ENCODE data around the gene GPNMB. TPM values are rescaled to one million over a fixed set of nuclear protein-coding genes. Genes with fewer than 3 reads are reported as not detected.

The GPNMB gene
- total and polyA plus RNA-seq, 2 of the 13 experiments (the other 11 are each of a cell fraction or from before 2014, with no cell fraction given) = 1.1 to 1.6 TPM

- no peak for TF ChIP-seq DPF2 (CRISPR knock-in tag; IDR thresholded peaks at IDR 0.05; ENCODE audit: borderline replicate concordance, low read depth)
- TF ChIP-seq ZNF552 (CRISPR knock-in tag; IDR thresholded peaks at IDR 0.05; ENCODE audit: borderline replicate concordance) = no peak
- TF ChIP-seq PTBP1 (IDR thresholded peaks at IDR 0.05; ENCODE audit: low read depth, low read length, poor library complexity, severe bottlenecking) = no peak
- no peak for TF ChIP-seq TRIM24 (CRISPR knock-in tag; IDR thresholded peaks at IDR 0.05)
- TF ChIP-seq ZNF335 (CRISPR knock-in tag; IDR thresholded peaks at IDR 0.05) = 0 out of 2 replicates have a peak, but pooled peaks have one; percentile 42
- no peak for TF ChIP-seq AFF4 (CRISPR knock-in tag; IDR thresholded peaks at IDR 0.05)
- no peak for TF ChIP-seq SUZ12 (IDR thresholded peaks at IDR 0.05; ENCODE audit: low read depth, low read length)
- TF ChIP-seq, protein P1, sequence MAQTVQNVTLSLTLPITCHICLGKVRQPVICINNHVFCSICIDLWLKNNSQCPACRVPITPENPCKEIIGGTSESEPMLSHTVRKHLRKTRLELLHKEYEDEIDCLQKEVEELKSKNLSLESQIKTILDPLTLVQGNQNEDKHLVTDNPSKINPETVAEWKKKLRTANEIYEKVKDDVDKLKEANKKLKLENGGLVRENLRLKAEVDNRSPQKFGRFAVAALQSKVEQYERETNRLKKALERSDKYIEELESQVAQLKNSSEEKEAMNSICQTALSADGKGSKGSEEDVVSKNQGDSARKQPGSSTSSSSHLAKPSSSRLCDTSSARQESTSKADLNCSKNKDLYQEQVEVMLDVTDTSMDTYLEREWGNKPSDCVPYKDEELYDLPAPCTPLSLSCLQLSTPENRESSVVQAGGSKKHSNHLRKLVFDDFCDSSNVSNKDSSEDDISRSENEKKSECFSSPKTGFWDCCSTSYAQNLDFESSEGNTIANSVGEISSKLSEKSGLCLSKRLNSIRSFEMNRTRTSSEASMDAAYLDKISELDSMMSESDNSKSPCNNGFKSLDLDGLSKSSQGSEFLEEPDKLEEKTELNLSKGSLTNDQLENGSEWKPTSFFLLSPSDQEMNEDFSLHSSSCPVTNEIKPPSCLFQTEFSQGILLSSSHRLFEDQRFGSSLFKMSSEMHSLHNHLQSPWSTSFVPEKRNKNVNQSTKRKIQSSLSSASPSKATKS (CRISPR knock-in tag; IDR thresholded peaks at IDR 0.05) = no peak
- TF ChIP-seq HES4 (CRISPR knock-in tag; IDR thresholded peaks at IDR 0.05; ENCODE audit: borderline replicate concordance) = no peak
- TF ChIP-seq SCMH1 (CRISPR knock-in tag; IDR thresholded peaks at IDR 0.05; ENCODE audit: borderline replicate concordance) = no peak
- TF ChIP-seq ZSCAN31 (CRISPR knock-in tag; IDR thresholded peaks at IDR 0.05; ENCODE audit: low read depth) = no peak
- TF ChIP-seq ZNF782 (CRISPR knock-in tag; IDR thresholded peaks at IDR 0.05; ENCODE audit: borderline replicate concordance) = no peak
- no peak for TF ChIP-seq CENPX (CRISPR knock-in tag; IDR thresholded peaks at IDR 0.05)
- no peak for TF ChIP-seq ZNF780A (CRISPR knock-in tag; IDR thresholded peaks at IDR 0.05)
- no peak for TF ChIP-seq ZNF44 (CRISPR knock-in tag; IDR thresholded peaks at IDR 0.05)
- TF ChIP-seq ISX (CRISPR knock-in tag; conservative IDR thresholded peaks at IDR 0.05) = no peak
- TF ChIP-seq NFKB2 (CRISPR knock-in tag; IDR thresholded peaks at IDR 0.05; ENCODE audit: borderline replicate concordance) = peak; percentile 44; the same call in 1 of the 2 replicates
- peak; percentile 23; the same call in 1 of the 2 replicates for TF ChIP-seq THRA (CRISPR knock-in tag; IDR thresholded peaks at IDR 0.05; ENCODE audit: borderline replicate concordance)
- no peak for TF ChIP-seq MLXIP (CRISPR knock-in tag; IDR thresholded peaks at IDR 0.05; ENCODE audit: borderline replicate concordance)
- no peak for TF ChIP-seq ZNF263 (CRISPR knock-in tag; IDR thresholded peaks at IDR 0.05)
- no peak for TF ChIP-seq ZNF605 (CRISPR knock-in tag; IDR thresholded peaks at IDR 0.05)
Observed at GRCh38 chr7:23273141-23273599, 26.6 kb downstream of the GPNMB start (continued).

Data from HepG2 (cell line).